ENCODE results near the gene ARHGEF16. TPM values are rescaled to one million over a fixed set of nuclear protein-coding genes. Genes with fewer than 3 reads are reported as not detected.

Gene ARHGEF16
- polyA plus RNA-seq, 6 donors from 2014 or later = not detected

GRCh38 chr1:3415260-3416090, 39.0 kb upstream of the ARHGEF16 start:
- Mint-ChIP-seq H3K27ac (no peak overlapping the region), H3K9me3 (peaks cover 0 to 12% (median 5%) of the 10 kb centered on the region in 7 donors), H3K4me3 (no peak overlapping the region), H3K4me1 (no peaks in the 10 kb centered on the region), H3K36me3 (peaks cover 0 to 6% of the 10 kb centered on the region in 2 donors), H3K27me3 (peaks cover 7 to 8% (median 7%) of the 10 kb centered on the region in 3 donors)
- ATAC-seq (ENCODE audit: low read depth in 2 of 2) (no peak), DNase-seq (no peak)

- Mint-ChIP-seq H3K27me3 (peaks cover 15 to 26% (median 16%) of the 10 kb centered on the region in 3 donors), H3K4me1 (no peaks in the 10 kb centered on the region), H3K4me3 (no peak overlapping the region), H3K9me3 (peaks cover 0 to 12% (median 5%) of the 10 kb centered on the region in 7 donors), H3K27ac (no peak overlapping the region), H3K36me3 (peaks cover 0 to 6% of the 10 kb centered on the region in 2 donors)
- DNase-seq = no peak
- ATAC-seq (ENCODE audit: low read depth in 2 of 2) = no peak
Measured at GRCh38 chr1:3417082-3417739, 37.3 kb upstream of the ARHGEF16 start.

- H3K4me3 Mint-ChIP-seq = no peak overlapping the region
- H3K4me1 Mint-ChIP-seq = no peaks in the 10 kb centered on the region
- peaks cover 0 to 12% (median 5%) of the 10 kb centered on the region in 7 donors for H3K9me3 Mint-ChIP-seq
- ATAC-seq (ENCODE audit: low read depth in 2 of 2) = no peak
- DNase-seq = no peak
- H3K27ac Mint-ChIP-seq = no peak overlapping the region
- peaks cover 17 to 28% (median 22%) of the 10 kb centered on the region in 3 donors for H3K27me3 Mint-ChIP-seq
- peaks cover 0 to 6% of the 10 kb centered on the region in 2 donors for H3K36me3 Mint-ChIP-seq
Measured at GRCh38 chr1:3417934-3418333, 36.5 kb upstream of the ARHGEF16 start.

GRCh38 chr1:3418600-3418999, 35.9 kb upstream of the ARHGEF16 start:
- Mint-ChIP-seq H3K27me3 (peaks cover 17 to 28% (median 22%) of the 10 kb centered on the region in 3 donors), H3K36me3 (peaks cover 0 to 6% of the 10 kb centered on the region in 2 donors), H3K9me3 (peaks cover 0 to 12% (median 5%) of the 10 kb centered on the region in 7 donors), H3K27ac (no peak overlapping the region), H3K4me1 (no peaks in the 10 kb centered on the region), H3K4me3 (peak overlapping the region in 1 of 8 donors; percentile 63)
- no peak for DNase-seq
- ATAC-seq (ENCODE audit: low read depth in 2 of 2) = no peak

GRCh38 chr1:3419415-3420204, 34.9 kb upstream of the ARHGEF16 start:
- Mint-ChIP-seq H3K27ac (peak overlapping the region in 1 of 6 donors; percentile 22), H3K27me3 (peaks cover 17 to 28% (median 28%) of the 10 kb centered on the region in 3 donors), H3K9me3 (peaks cover 0 to 12% (median 5%) of the 10 kb centered on the region in 7 donors), H3K36me3 (peaks cover 0 to 6% of the 10 kb centered on the region in 2 donors), H3K4me3 (no peak overlapping the region), H3K4me1 (peaks cover 0 to 6% (median 0%) of the 10 kb centered on the region in 3 donors)
- DNase-seq (no peak), ATAC-seq (ENCODE audit: low read depth in 2 of 2) (no peak)

- ATAC-seq (ENCODE audit: low read depth in 2 of 2) = no peak
- Mint-ChIP-seq H3K4me3 (no peak overlapping the region), H3K9me3 (peaks cover 0 to 12% (median 5%) of the 10 kb centered on the region in 7 donors), H3K27me3 (peaks cover 17 to 28% (median 28%) of the 10 kb centered on the region in 3 donors), H3K4me1 (peaks cover 0 to 6% (median 0%) of the 10 kb centered on the region in 3 donors), H3K36me3 (peaks cover 0 to 6% of the 10 kb centered on the region in 2 donors), H3K27ac (no peak overlapping the region)
- DNase-seq = no peak
Measured at GRCh38 chr1:3420218-3420951, 34.1 kb upstream of the ARHGEF16 start.

- peaks cover 0 to 2% (median 0%) of the 10 kb centered on the region in 7 donors for H3K9me3 Mint-ChIP-seq
- H3K27me3 Mint-ChIP-seq = peaks cover 17 to 28% (median 28%) of the 10 kb centered on the region in 3 donors
- DNase-seq (no peak), ATAC-seq (ENCODE audit: low read depth in 2 of 2) (no peak)
- no peak overlapping the region for H3K4me3 Mint-ChIP-seq
- H3K36me3 Mint-ChIP-seq = no peaks in the 10 kb centered on the region
- H3K4me1 Mint-ChIP-seq = peaks cover 0 to 6% (median 0%) of the 10 kb centered on the region in 3 donors
- H3K27ac Mint-ChIP-seq = no peak overlapping the region
Measured at GRCh38 chr1:3422638-3423037, 31.8 kb upstream of the ARHGEF16 start.

GRCh38 chr1:3423245-3423829, 31.1 kb upstream of the ARHGEF16 start:
- Mint-ChIP-seq H3K4me3 (no peak overlapping the region), H3K9me3 (peaks cover 0 to 2% (median 0%) of the 10 kb centered on the region in 7 donors), H3K36me3 (no peaks in the 10 kb centered on the region), H3K27ac (no peak overlapping the region), H3K27me3 (peaks cover 17 to 28% (median 28%) of the 10 kb centered on the region in 3 donors), H3K4me1 (peaks cover 0 to 6% (median 0%) of the 10 kb centered on the region in 3 donors)
- DNase-seq (no peak), ATAC-seq (ENCODE audit: low read depth in 2 of 2) (no peak)

- no peak for ATAC-seq (ENCODE audit: low read depth in 2 of 2)
- peaks cover 0 to 2% (median 0%) of the 10 kb centered on the region in 7 donors for H3K9me3 Mint-ChIP-seq
- peak overlapping the region in 1 of 6 donors; percentile 69 for H3K27ac Mint-ChIP-seq
Measured at GRCh38 chr1:3423896-3424611, 30.4 kb upstream of the ARHGEF16 start.

GRCh38 chr1:3425486-3426215, 28.8 kb upstream of the ARHGEF16 start:
- no peak overlapping the region for H3K27ac Mint-ChIP-seq
- no peaks in the 10 kb centered on the region for H3K9me3 Mint-ChIP-seq
- peaks cover 8 to 21% (median 18%) of the 10 kb centered on the region in 3 donors for H3K27me3 Mint-ChIP-seq
- no peak overlapping the region for H3K4me3 Mint-ChIP-seq
- ATAC-seq (ENCODE audit: low read depth in 2 of 2) = no peak
- DNase-seq = no peak
- peaks cover 0 to 6% (median 0%) of the 10 kb centered on the region in 3 donors for H3K4me1 Mint-ChIP-seq
- H3K36me3 Mint-ChIP-seq = no peaks in the 10 kb centered on the region

More at GRCh38 chr1:3423896-3424611, 30.4 kb upstream of the ARHGEF16 start:
- no peak for DNase-seq
- Mint-ChIP-seq H3K36me3 (no peaks in the 10 kb centered on the region), H3K27me3 (peaks cover 17 to 28% (median 28%) of the 10 kb centered on the region in 3 donors), H3K4me1 (peaks cover 0 to 6% (median 0%) of the 10 kb centered on the region in 3 donors), H3K4me3 (no peak overlapping the region)

GRCh38 chr1:3426956-3427535, 27.4 kb upstream of the ARHGEF16 start:
- ATAC-seq (ENCODE audit: low read depth in 2 of 2) = no peak
- no peak for DNase-seq
- Mint-ChIP-seq H3K4me1 (peaks cover 2 to 6% (median 3%) of the 10 kb centered on the region in 3 donors), H3K27me3 (peaks cover 3 to 14% (median 4%) of the 10 kb centered on the region in 3 donors), H3K9me3 (no peaks in the 10 kb centered on the region), H3K27ac (no peak overlapping the region), H3K4me3 (no peak overlapping the region), H3K36me3 (no peaks in the 10 kb centered on the region)
